Measurements from ENCODE around the gene OTOR. TPM values are rescaled to one million over a fixed set of nuclear protein-coding genes. Genes with fewer than 3 reads are reported as not detected.

Gene OTOR
- total RNA-seq, 2 donors from 2014 or later, result not detected

DNA sequence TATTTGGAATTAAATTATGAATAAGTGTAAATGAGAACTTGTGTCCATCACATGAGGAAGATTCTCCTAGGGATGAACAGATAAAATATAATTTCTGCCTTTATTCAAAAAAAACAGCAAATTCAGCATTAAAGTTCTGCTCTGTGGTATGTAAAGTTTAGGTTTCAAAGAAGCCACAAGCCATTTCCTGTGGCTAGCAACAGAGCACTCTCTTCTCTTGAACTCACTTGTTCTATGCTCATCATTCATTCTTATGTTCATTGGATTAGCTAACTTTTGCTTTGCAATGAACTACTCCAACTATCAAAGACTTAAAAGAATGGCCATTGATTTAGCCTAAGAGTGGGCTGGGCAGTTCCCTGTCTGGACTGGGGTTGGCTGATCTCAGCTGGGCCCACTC is 39.1 kb upstream of the OTOR start:
- Histone ChIP-seq H3K27ac (no peak overlapping the region), H3K9me3 (no peaks in the 10 kb centered on the region), H3K4me1 (no peaks in the 10 kb centered on the region), H3K36me3 (no peaks in the 10 kb centered on the region), H3K27me3 (no peaks in the 10 kb centered on the region), H3K4me3 (no peak overlapping the region)
- TF ChIP-seq, protein P1, sequence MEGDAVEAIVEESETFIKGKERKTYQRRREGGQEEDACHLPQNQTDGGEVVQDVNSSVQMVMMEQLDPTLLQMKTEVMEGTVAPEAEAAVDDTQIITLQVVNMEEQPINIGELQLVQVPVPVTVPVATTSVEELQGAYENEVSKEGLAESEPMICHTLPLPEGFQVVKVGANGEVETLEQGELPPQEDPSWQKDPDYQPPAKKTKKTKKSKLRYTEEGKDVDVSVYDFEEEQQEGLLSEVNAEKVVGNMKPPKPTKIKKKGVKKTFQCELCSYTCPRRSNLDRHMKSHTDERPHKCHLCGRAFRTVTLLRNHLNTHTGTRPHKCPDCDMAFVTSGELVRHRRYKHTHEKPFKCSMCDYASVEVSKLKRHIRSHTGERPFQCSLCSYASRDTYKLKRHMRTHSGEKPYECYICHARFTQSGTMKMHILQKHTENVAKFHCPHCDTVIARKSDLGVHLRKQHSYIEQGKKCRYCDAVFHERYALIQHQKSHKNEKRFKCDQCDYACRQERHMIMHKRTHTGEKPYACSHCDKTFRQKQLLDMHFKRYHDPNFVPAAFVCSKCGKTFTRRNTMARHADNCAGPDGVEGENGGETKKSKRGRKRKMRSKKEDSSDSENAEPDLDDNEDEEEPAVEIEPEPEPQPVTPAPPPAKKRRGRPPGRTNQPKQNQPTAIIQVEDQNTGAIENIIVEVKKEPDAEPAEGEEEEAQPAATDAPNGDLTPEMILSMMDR (IDR thresholded peaks at IDR 0.05), result no peak
- DNase-seq (ENCODE audit: low spot score), result no peak

DNA sequence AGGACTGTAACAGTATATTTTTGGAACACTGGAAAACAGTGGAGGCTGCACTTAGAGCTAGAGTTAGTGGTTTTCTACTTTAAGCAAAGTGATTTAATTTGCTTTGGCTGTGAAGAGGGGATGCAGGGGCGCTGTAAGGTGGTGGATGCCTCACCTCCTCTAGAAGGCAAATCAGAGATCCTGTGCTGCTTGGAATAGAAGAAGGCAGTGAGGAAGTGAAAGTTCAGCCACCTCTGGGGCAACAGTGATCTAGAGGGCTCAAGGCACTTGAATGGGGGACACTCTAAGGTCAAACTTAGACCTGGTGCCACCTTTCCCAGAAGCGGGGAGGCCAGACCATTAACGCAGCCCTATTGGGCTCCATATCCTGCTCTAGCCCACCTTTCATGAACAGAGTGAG is 37.4 kb upstream of the OTOR start:
- TF ChIP-seq, protein P1 (IDR thresholded peaks at IDR 0.05), result no peak
- Histone ChIP-seq H3K4me3 (no peak overlapping the region), H3K9me3 (no peaks in the 10 kb centered on the region), H3K27me3 (no peaks in the 10 kb centered on the region), H3K4me1 (no peaks in the 10 kb centered on the region), H3K36me3 (no peaks in the 10 kb centered on the region), H3K27ac (no peak overlapping the region)
- no peak for DNase-seq (ENCODE audit: low spot score)

DNA sequence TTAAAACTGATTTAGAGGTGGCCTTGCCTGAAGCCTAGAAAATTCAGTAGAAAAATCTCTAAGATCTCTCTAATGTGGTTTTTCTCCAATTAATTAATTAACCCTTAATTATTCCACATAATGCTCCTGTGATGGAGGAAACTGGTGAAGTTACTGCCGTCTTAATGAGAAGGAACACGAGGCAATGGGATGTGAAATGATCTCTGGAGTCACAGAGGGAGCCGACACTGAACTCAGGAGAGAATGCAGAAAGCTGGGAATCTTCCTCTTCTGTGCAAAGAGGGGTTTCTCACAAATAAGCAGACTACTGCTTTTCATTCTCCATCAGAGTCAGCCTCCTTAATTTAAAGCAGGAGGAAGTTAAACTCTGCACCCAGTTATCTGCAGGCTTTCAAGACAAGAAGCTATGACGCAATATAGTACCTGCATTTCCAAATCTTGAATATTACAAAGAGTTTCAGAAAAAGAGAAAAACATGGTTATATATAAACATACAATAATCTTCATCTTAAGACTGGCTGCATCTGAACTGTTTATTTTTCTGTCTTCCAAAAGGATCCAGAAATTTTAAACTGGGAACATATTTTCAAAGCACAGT is 36.4 kb upstream of the OTOR start:
- H3K27me3 ChIP-seq, result no peaks in the 10 kb centered on the region
- no peak overlapping the region for H3K4me3 ChIP-seq
- TF ChIP-seq, protein P1 (IDR thresholded peaks at IDR 0.05), result no peak
- no peaks in the 10 kb centered on the region for H3K9me3 ChIP-seq
- H3K27ac ChIP-seq, result no peak overlapping the region
- H3K36me3 ChIP-seq, result no peaks in the 10 kb centered on the region
- no peaks in the 10 kb centered on the region for H3K4me1 ChIP-seq
- no peak for DNase-seq (ENCODE audit: low spot score)

DNA sequence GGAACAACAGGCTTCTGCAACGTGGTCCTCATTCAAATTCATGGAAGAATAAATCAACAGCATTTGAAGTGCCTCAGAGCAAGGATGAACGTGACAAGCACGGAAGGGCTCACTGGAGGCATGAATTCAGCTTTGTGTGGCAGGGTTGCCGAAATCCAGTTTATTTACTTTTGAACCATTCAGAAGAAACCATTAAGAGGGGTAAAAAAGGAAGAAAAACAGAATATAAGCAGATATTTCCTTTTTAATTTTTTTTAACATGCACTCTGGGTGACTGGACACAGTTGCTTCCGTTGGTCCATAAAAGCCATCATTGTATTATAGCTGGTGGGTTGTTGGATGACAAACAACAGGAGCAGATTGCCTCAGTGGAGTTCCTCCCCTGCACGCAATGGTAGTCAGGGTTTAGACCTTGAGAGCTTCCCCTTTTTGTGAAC is 35.6 kb upstream of the OTOR start:
- Histone ChIP-seq H3K4me1 (no peaks in the 10 kb centered on the region), H3K27ac (no peak overlapping the region), H3K36me3 (no peaks in the 10 kb centered on the region), H3K27me3 (no peaks in the 10 kb centered on the region), H3K9me3 (no peaks in the 10 kb centered on the region), H3K4me3 (no peak overlapping the region)
- TF ChIP-seq, protein P1 (IDR thresholded peaks at IDR 0.05), result no peak
- DNase-seq (ENCODE audit: low spot score), result no peak

DNA sequence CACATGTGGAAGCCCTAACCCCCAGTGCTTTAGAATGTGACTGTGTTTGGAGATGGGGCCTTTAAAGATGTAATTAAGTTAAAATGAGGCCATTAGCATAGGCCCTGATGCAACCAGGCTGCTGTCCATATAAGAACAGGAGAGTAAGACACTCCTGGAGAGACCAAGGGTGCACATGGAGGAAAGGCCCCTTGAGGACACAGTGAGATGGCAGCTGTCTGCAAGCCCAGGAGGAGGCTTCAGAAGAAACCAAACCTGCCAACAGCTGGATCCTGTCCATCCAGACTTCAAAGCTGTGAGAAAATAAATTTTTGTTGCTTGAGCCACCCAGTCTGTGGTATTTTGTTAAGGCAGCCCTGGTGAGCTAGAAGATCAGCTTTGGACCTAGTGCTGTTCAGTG is 35.1 kb upstream of the OTOR start:
- H3K4me1 ChIP-seq, result no peaks in the 10 kb centered on the region
- no peaks in the 10 kb centered on the region for H3K27me3 ChIP-seq
- no peaks in the 10 kb centered on the region for H3K9me3 ChIP-seq
- no peaks in the 10 kb centered on the region for H3K36me3 ChIP-seq
- no peak overlapping the region for H3K4me3 ChIP-seq
- TF ChIP-seq, protein P1 (IDR thresholded peaks at IDR 0.05), result no peak
- no peak overlapping the region for H3K27ac ChIP-seq
- no peak for DNase-seq (ENCODE audit: low spot score)

DNA sequence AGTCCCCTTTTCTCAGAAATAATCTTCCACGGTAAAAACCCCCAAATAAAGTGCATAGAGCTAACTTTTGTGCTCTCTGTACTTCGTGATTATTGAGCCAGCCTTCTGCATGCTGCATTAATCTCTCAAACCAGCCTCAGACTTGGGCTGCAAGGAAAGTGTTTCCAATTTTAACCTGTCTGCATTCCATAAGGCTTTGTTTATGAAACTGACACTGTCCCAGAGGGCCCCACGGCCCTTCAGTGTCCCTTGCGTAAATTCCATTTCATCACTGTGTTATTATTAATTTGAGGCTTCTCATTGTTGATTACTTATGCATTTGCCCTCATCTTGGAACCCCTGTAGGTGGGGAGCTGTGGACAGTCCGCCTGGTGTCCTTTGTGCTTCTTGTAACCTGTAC is 33.9 kb upstream of the OTOR start:
- H3K4me1 ChIP-seq, result no peaks in the 10 kb centered on the region
- no peak overlapping the region for H3K27ac ChIP-seq
- H3K36me3 ChIP-seq, result no peaks in the 10 kb centered on the region
- TF ChIP-seq, protein P1 (IDR thresholded peaks at IDR 0.05), result no peak
- no peaks in the 10 kb centered on the region for H3K27me3 ChIP-seq
- H3K4me3 ChIP-seq, result no peak overlapping the region
- no peak for DNase-seq (ENCODE audit: low spot score)
- no peaks in the 10 kb centered on the region for H3K9me3 ChIP-seq
